HepG2 (cell line): ENCODE results near the gene CDKN2C. TPM values are rescaled to one million over a fixed set of nuclear protein-coding genes. Genes with fewer than 3 reads are reported as not detected.

Experiments
- ASH2L ChIP-seq: fragments of 300-600, 200-600 bp; sonication (generic); IDR thresholded peaks from 2 replicates; pipeline ENCODE4 v1.7.0; 2017; ENCODE audit warnings: low read depth, mild to moderate bottlenecking, moderate library complexity, mixed read lengths, low read length; ENCODE audit not compliant: insufficient read length
- CHD4 ChIP-seq: fragments of 200-600 bp; sonication (generic); IDR thresholded peaks from 2 replicates; pipeline ENCODE4 v1.7.0; 2017; ENCODE audit warnings: mild to moderate bottlenecking, low read length, borderline replicate concordance
- ELF3 ChIP-seq: IDR thresholded peaks from 2 replicates; pipeline ENCODE4 v1.6.1; 2016; ENCODE audit warnings: missing genetic modification reagents, missing compliant biosample characterization
- GPN1 ChIP-seq: sonication (generic); formaldehyde crosslinking; IDR thresholded peaks from 2 replicates; pipeline ENCODE4 v1.5.1; 2020; ENCODE audit warnings: missing genetic modification reagents, borderline replicate concordance
- HCFC1 ChIP-seq: fragments of 150-350 bp; IDR thresholded peaks from 2 replicates; pipeline ENCODE4 v1.6.1; 2014; ENCODE audit warnings: low read depth, low read length
- HNF4G ChIP-seq, 2 experiments: sonication (generic) in 1 of 2; formaldehyde crosslinking in 1 of 2; IDR thresholded peaks; 2 replicates each; pipeline versions ENCODE4 v1.4.0 to v1.6.1; 2011 to 2020; ENCODE audit warnings: borderline replicate concordance in 2 of 2, low read depth in 2 of 2, mild to moderate bottlenecking in 2 of 2, low read length in 1 of 2, missing genetic modification reagents in 1 of 2, moderate library complexity in 1 of 2
- HOXD1 ChIP-seq: sonication (generic); formaldehyde crosslinking; IDR thresholded peaks from 2 replicates; pipeline ENCODE4 v1.5.0; 2020; ENCODE audit warnings: missing genetic modification reagents
- IRX3 ChIP-seq: sonication (generic); formaldehyde crosslinking; IDR thresholded peaks from 2 replicates; pipeline ENCODE4 v1.8.1; 2023; ENCODE audit warnings: mild to moderate bottlenecking, low read depth, missing genetic modification reagents, borderline replicate concordance
- SCMH1 ChIP-seq: sonication (generic); formaldehyde crosslinking; IDR thresholded peaks from 2 replicates; pipeline ENCODE4 v1.9.0; 2021; ENCODE audit warnings: missing genetic modification reagents, mild to moderate bottlenecking, borderline replicate concordance
- SP5 ChIP-seq: IDR thresholded peaks from 2 replicates; pipeline ENCODE4 v1.6.1; 2016; ENCODE audit warnings: low read depth, borderline replicate concordance
- TARDBP ChIP-seq: sonication (generic); formaldehyde crosslinking; IDR thresholded peaks from 2 replicates; pipeline ENCODE4 v1.8.0; 2022; ENCODE audit warnings: mild to moderate bottlenecking, missing genetic modification reagents
- ZFP82 ChIP-seq: sonication (generic); formaldehyde crosslinking; IDR thresholded peaks from 2 replicates; pipeline ENCODE4 v1.5.1; 2020; ENCODE audit warnings: mild to moderate bottlenecking, missing genetic modification reagents, borderline replicate concordance
- ZNF468 ChIP-seq: sonication (generic); formaldehyde crosslinking; IDR thresholded peaks from 2 replicates; pipeline ENCODE4 v1.8.0; 2022; ENCODE audit warnings: mild to moderate bottlenecking, moderate library complexity, missing genetic modification reagents
- ZNF672 ChIP-seq: sonication (generic); formaldehyde crosslinking; IDR thresholded peaks from 2 replicates; pipeline ENCODE4 v1.8.1; 2022; ENCODE audit warnings: missing genetic modification reagents
- polyA plus RNA-seq, 8 experiments: library from polyadenylated mRNA; depleted of rRNA in 3 of 8; stranded (reverse) in 7 of 8; unstranded in 1 of 8; fragments of >200 nt; fragmentation: Illumina TruSeq in 4 of 8; extraction: Trizol in 4 of 8; gene quantifications; 2 replicates each; pipeline versions ENCODE4 v1.2.1 to v1.2.3, GENCODE V29; 2011 to 2016; ENCODE audit warnings: low read depth in 4 of 8, missing spikeins in 1 of 8, mixed read lengths in 1 of 8; ENCODE audit not compliant: insufficient read depth in 1 of 8
- total RNA-seq, 5 experiments: library from RNA; depleted of rRNA; stranded (reverse); fragments of >200 nt; fragmentation: Illumina TruSeq; extraction: Trizol; gene quantifications; 2 replicates each; pipeline ENCODE4 v1.2.3, GENCODE V29; 2016; ENCODE audit warnings: low read depth in 1 of 5
- TF ChIP-seq, protein P1 (sequence below): sonication (generic); formaldehyde crosslinking; IDR thresholded peaks from 2 replicates; pipeline ENCODE4 v1.5.0; 2020; ENCODE audit warnings: mild to moderate bottlenecking, missing genetic modification reagents, borderline replicate concordance
- TF ChIP-seq, protein P2 (sequence below): sonication (generic); formaldehyde crosslinking; conservative IDR thresholded peaks from 2 replicates; pipeline ENCODE4 v1.4.0; 2020; ENCODE audit warnings: missing genetic modification reagents
- TF ChIP-seq, protein P3 (sequence below), 2 experiments: sonication (generic) in 1 of 2; formaldehyde crosslinking in 1 of 2; IDR thresholded peaks; 2 replicates each; pipeline versions ENCODE4 v1.4.0 to v1.6.1; 2018 to 2020; ENCODE audit warnings: missing genetic modification reagents in 2 of 2, borderline replicate concordance in 1 of 2, low read depth in 1 of 2, mild to moderate bottlenecking in 1 of 2, missing biosample characterization in 1 of 2

The CDKN2C gene
- total and polyA plus RNA-seq, 2 of the 13 experiments (the other 11 are each of a cell fraction or from before 2014, with no cell fraction given) = 7.8 to 13.7 TPM

DNA sequence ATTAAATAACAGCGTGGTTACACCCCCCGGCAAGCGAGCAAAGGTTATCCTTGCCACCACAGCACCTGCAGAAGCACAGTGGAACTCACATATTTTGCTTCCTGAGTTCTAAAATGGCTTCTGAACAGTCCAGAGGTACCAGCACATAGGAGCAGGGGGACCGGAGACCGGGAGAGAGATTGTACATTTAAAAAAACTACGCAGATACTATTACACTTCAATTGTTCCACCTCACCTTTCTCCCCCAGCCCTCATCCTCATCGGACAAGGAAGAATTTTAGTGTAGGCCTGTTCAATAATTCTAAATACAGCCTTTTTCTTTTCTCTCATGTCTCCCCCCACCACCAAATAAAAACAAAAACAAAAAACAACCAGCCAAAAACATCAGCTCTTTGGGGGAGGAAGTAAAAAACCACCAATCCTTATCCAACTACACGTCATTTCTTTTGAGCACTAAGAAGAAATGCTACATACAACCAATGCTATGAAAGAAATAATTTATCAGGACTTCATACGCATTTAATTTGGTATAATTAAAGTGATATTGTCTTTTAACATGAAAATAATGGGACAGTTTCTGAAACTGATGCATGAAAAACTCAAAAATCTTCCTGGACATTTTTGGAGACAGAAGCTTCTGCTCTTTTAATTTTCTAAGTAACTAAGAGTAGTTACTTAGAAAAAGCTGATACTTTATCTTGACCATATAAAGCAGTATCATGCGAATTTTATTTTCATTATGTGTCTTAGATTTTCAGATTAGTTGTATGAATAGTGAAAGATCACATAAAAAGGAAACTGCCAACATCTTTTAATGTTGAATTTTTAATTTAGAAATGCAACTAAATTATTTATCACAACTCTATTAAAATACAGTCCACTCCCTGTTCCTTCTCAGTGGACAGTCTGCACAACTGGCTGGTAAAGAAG lies 9.1 kb downstream of the CDKN2C start (continued):
- TF ChIP-seq HCFC1 (0 out of 2 replicates have a peak, but pooled peaks have one; percentile 17), TARDBP (CRISPR knock-in tag) (no peak), GPN1 (CRISPR knock-in tag) (no peak), IRX3 (CRISPR knock-in tag) (no peak), SP5 (no peak), ZNF468 (CRISPR knock-in tag) (no peak), SCMH1 (CRISPR knock-in tag) (no peak), ASH2L (no peak), CHD4 (no peak), ELF3 (0 out of 2 replicates have a peak, but pooled peaks have one; percentile 13), ZFP82 (CRISPR knock-in tag) (no peak), HNF4G (IDR thresholded peaks at IDR 0.05; ENCODE audit: borderline replicate concordance, low read depth, low read length) (peak; percentile 63; the same call in 1 of the 2 replicates), HNF4G (CRISPR knock-in tag; IDR thresholded peaks at IDR 0.05; ENCODE audit: borderline replicate concordance, low read depth) (no peak), HOXD1 (CRISPR knock-in tag) (no peak), ZNF672 (CRISPR knock-in tag) (no peak)
- TF ChIP-seq, protein P1, sequence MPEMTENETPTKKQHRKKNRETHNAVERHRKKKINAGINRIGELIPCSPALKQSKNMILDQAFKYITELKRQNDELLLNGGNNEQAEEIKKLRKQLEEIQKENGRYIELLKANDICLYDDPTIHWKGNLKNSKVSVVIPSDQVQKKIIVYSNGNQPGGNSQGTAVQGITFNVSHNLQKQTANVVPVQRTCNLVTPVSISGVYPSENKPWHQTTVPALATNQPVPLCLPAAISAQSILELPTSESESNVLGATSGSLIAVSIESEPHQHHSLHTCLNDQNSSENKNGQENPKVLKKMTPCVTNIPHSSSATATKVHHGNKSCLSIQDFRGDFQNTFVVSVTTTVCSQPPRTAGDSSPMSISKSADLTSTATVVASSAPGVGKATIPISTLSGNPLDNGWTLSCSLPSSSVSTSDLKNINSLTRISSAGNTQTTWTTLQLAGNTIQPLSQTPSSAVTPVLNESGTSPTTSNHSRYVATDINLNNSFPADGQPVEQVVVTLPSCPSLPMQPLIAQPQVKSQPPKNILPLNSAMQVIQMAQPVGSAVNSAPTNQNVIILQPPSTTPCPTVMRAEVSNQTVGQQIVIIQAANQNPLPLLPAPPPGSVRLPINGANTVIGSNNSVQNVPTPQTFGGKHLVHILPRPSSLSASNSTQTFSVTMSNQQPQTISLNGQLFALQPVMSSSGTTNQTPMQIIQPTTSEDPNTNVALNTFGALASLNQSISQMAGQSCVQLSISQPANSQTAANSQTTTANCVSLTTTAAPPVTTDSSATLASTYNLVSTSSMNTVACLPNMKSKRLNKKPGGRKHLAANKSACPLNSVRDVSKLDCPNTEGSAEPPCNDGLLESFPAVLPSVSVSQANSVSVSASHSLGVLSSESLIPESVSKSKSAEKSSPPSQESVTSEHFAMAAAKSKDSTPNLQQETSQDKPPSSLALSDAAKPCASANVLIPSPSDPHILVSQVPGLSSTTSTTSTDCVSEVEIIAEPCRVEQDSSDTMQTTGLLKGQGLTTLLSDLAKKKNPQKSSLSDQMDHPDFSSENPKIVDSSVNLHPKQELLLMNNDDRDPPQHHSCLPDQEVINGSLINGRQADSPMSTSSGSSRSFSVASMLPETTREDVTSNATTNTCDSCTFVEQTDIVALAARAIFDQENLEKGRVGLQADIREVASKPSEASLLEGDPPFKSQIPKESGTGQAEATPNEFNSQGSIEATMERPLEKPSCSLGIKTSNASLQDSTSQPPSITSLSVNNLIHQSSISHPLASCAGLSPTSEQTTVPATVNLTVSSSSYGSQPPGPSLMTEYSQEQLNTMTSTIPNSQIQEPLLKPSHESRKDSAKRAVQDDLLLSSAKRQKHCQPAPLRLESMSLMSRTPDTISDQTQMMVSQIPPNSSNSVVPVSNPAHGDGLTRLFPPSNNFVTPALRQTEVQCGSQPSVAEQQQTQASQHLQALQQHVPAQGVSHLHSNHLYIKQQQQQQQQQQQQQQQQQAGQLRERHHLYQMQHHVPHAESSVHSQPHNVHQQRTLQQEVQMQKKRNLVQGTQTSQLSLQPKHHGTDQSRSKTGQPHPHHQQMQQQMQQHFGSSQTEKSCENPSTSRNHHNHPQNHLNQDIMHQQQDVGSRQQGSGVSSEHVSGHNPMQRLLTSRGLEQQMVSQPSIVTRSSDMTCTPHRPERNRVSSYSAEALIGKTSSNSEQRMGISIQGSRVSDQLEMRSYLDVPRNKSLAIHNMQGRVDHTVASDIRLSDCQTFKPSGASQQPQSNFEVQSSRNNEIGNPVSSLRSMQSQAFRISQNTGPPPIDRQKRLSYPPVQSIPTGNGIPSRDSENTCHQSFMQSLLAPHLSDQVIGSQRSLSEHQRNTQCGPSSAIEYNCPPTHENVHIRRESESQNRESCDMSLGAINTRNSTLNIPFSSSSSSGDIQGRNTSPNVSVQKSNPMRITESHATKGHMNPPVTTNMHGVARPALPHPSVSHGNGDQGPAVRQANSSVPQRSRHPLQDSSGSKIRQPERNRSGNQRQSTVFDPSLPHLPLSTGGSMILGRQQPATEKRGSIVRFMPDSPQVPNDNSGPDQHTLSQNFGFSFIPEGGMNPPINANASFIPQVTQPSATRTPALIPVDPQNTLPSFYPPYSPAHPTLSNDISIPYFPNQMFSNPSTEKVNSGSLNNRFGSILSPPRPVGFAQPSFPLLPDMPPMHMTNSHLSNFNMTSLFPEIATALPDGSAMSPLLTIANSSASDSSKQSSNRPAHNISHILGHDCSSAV (CRISPR knock-in tag) = no peak
- TF ChIP-seq, protein P2, sequence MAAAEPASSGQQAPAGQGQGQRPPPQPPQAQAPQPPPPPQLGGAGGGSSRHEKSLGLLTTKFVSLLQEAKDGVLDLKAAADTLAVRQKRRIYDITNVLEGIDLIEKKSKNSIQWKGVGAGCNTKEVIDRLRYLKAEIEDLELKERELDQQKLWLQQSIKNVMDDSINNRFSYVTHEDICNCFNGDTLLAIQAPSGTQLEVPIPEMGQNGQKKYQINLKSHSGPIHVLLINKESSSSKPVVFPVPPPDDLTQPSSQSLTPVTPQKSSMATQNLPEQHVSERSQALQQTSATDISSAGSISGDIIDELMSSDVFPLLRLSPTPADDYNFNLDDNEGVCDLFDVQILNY = no peak
- TF ChIP-seq, protein P3, sequence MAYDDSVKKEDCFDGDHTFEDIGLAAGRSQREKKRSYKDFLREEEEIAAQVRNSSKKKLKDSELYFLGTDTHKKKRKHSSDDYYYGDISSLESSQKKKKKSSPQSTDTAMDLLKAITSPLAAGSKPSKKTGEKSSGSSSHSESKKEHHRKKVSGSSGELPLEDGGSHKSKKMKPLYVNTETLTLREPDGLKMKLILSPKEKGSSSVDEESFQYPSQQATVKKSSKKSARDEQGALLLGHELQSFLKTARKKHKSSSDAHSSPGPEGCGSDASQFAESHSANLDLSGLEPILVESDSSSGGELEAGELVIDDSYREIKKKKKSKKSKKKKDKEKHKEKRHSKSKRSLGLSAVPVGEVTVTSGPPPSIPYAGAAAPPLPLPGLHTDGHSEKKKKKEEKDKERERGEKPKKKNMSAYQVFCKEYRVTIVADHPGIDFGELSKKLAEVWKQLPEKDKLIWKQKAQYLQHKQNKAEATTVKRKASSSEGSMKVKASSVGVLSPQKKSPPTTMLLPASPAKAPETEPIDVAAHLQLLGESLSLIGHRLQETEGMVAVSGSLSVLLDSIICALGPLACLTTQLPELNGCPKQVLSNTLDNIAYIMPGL (CRISPR knock-in tag; IDR thresholded peaks at IDR 0.05; ENCODE audit: borderline replicate concordance in 1 of 2, low read depth in 1 of 2) = peak in 1 of 2 experiments; percentile 9; a peak in 1 of 4 replicates
